NOMO-1 (cell line): Measurements from ENCODE around the gene VTI1A.

Source experiments
- DNase-seq, 2 experiments: peaks; one replicate each; lab custom pipeline; 2025; ENCODE audit not compliant: unreplicated experiment in 2 of 2; lab: John Stamatoyannopoulos, UW

The VTI1A gene

GRCh38 chr10:112628951-112629609 is 182.1 kb downstream of the VTI1A start:
- DNase-seq = no peak

GRCh38 chr10:112631501-112632400 is 184.7 kb downstream of the VTI1A start:
- DNase-seq = no peak

DNA sequence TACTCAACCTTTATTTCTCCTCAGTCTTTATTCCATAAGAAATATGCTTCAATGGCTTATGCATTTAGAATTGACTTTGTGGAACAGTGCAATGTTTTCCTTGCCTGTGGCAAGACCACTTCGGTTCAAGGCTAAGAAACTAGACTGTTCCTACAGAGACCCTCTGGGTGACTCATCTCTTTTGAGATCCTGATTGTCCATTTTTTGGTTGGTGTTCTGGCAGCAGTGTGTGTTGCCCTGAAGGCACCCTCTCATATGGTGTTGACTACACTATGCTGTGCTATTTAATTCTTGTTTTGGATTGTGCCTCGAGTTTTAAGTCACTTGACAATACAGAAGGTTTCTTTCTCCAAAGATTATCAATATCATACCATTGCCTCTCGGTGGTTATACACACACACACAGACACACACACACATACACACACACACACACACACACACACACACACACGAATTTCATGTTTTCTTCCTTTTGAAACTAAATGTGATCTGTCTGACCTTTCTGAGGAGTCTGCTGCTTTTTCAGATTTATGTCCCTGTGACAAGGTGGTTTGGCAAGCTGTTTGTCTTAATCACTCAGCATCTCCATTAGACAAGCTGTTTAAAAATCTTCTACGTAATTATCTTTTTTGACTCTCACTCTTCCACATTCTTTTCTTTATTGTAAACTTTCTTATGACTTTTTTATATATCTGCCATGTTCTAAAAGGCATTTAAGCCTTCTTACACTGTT is 187.2 kb downstream of the VTI1A start:
- DNase-seq = no peak

DNA sequence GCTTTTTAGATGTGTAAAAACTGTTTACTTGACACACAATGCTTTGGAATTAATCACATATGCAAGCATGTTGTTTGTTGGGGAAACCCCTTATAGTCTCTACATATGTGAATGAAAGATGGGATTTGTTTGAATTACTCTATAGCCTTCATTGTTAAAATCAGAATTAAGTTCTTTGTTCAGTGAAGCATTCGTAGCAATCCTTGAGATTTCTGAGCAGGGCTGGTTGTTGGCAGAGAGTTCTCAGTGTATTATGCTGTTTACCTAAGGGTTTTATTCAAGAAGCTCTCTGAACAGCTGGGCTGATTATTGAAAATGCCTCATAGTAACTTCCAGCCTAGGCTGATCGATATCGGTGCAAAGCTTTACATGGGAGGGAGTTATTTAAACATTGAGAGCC is 190.9 kb downstream of the VTI1A start:
- DNase-seq = no peak

GRCh38 chr10:112639298-112639697 is 192.3 kb downstream of the VTI1A start:
- DNase-seq = no peak

GRCh38 chr10:112640638-112641037 is 193.6 kb downstream of the VTI1A start:
- DNase-seq = no peak

GRCh38 chr10:112643600-112644264 is 196.7 kb downstream of the VTI1A start:
- DNase-seq = no peak

- DNase-seq = no peak
These were observed 197.2 kb downstream of the VTI1A start for GRCh38 chr10:112644265-112644645.

DNA sequence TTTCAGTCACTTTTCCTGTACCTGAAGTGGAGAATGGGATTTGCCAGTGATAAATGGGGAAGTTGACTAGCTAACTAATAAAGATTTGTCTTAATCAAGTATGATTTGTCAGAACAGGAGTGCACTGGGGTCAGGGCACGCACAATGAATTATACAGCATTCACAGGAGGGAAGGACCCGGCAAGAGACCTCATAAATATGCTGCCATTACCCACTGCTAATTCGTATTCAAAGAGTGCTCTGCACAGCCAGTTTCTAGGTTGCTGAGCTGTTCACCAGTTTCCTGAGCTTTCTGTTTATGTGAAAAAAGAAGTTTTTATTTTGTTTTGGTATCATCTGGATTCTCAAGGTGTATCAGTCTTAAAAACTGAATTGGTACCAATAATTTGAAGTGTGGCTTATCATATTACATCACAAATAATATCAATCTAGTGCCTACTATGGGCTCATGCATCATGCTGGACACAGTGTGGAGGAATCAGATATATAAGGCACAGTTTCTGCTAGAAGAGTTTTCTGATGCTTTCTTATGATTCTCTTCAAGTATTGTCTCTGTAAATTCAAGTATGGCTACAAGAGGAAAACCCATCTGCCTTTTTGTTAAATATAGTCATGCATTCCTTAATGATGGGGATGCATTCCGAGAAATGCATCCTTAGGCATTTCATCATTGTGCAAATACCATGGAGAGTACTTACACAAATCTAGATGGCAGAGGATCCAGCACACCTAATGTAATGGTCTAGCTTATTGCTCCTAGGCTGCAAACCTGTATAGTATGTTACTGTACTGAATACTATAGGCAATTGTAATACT is 202.2 kb downstream of the VTI1A start:
- DNase-seq = no peak

DNA sequence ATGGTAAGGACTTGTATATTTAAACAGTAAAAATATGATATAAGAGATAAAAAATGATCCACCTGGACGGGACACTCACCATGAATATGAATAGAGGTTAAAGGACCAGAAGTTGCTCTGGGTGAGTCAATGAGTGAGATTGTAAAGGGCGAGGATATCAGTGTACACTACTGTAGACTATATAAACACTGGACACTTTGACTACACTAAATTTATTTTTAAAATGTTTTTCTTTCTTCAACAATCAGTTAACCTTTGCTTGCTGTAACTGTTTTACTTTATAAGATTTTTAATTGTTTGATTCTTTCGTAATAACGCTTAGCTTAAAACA is 202.8 kb downstream of the VTI1A start:
- DNase-seq = no peak

- DNase-seq = no peak
These were observed 203.6 kb downstream of the VTI1A start for GRCh38 chr10:112650588-112651030.

DNA sequence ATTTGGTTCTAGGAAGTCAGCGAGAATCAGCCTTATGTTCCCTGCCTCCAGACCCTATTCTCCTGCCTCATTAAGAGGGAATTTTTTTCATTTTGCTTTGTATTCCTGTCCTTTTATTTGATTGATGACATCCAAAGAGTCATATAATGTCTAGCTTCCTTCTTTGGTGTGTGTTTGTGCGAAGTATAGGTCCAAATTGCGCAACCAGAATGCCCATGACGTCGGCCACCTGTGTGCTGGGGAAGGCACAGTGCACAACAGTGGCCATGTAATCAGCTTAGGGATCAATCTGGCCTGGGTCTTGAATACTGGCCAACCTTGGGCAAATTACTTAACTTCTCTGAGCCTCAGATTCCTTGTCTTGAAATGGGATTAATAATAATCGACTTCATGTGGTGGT is 206.2 kb downstream of the VTI1A start:
- DNase-seq = no peak

DNA sequence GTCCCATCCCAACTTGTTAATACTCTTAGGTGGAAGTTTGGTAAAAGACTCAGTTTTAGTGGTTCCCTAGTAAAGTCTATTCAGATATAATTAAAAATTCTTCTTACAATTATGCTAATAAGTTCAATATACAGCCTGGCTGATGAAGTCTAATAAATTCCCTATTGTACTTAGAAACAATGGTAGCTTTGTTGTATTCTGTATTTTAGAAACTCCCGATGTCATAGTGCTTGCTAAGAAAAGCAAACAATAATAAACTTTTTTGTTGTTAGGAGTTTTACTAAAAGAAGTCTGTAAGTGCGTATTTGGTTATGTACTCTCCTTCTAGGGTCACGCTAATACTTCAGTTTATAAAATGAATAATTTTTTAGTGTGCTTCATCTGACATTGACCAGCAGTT is 206.8 kb downstream of the VTI1A start:
- DNase-seq = no peak

DNA sequence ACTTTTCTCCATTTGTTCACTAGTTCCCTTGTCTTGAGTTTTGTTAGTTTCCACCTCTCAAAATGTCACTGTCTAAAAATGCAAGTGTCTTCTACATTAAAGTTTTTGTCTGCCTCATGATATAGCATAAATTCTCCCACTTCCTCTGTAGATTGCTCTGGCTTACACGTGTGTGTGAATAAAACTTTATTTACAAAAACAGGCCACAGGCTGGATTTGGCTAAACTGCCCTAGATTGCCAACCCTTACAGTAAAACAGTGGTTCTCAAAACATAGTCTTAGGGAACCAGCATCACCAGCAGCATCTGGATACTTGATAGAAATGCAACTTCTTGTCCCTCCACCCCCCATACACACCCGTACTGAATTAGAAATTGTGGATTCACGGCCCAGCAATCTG is 207.8 kb downstream of the VTI1A start:
- no peak for DNase-seq

- DNase-seq = no peak
These were observed 208.7 kb downstream of the VTI1A start for GRCh38 chr10:112655722-112656121.

DNA sequence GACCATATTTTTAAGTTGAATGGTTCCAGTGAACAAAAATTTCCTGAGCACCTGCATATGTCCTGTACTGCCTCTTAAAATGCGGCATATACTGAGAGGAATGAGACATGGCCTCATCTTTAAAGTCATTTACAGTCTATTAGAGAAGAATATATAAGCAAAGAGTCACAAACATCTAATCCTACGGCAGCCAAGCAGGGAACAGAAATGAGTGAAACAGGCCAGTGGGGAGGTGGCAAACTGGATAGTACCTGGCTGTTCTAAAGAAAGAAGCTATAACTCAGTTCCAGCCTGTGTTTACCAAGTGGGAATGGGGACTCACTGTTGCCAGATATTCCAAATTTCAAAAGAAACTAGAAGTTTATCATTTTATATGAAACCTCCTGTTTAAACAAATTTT is 211.4 kb downstream of the VTI1A start:
- no peak for DNase-seq

- no peak for DNase-seq
These were observed 212.1 kb downstream of the VTI1A start for GRCh38 chr10:112658900-112659638.

DNA sequence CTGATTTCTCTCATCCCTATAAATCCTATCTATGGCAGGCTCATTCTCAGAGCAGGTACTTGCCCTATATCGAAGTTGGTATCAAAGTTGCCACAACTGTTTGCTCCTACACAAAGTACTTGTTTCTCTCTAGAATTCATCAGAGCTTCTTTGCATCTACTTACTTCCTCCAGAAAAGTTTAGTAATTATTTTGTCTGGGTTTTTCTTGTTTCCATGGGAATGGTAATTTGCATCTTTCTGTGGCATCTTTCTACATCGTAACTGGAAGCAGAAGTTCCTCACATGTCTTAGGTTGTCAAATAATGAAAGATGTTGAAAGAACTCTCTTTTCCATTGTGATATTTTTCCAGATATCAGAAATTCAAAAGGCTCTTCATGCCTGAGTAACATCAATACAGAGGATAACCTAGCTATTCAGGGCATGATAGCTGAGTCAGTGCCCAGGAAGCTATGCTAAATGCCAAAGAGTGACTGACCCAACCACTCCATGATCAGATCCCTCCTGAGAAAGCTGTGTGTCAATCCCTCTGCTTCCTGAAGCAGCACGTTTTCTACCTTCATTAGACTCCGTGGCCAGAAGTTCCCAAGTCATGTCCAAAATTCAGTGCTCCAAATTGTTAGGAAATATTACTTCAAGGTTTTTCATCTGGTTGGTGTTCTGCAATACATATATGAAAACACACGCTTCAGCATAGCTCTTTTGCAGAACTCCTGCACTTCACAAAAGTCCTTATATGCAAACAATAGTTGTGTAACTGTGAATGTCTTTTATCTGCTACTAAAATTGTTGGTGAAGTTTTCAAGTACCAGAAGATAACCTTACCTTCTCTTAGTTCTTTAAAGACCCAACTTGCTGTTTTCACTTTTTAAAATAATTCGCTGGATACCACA is 216.5 kb downstream of the VTI1A start:
- DNase-seq = no peak

DNA sequence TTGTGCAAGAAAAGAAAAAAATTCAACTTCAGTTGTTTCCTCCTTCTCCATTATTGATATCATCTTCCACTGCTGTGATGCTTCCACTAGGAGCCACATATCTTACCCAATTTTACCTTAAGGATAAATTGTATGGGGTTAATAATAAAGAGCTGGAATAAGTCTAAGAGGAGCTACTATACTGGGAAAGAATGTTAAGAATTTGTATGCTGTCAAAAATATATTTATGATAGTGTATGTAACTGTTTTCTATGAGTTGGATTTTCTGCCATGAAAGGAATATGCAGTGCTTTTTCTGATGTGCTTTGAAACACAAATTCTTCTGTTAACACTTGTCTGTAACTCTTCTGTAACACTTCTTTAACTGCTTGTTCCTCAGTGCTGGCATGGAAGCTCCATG is 219.1 kb downstream of the VTI1A start:
- no peak for DNase-seq
